Measurements from ENCODE around the gene JAK1. TPM values are rescaled to one million over a fixed set of nuclear protein-coding genes. Genes with fewer than 3 reads are reported as not detected.

Gene JAK1
- total RNA-seq, 1 donor from 2014 or later = 95.7 TPM

DNA sequence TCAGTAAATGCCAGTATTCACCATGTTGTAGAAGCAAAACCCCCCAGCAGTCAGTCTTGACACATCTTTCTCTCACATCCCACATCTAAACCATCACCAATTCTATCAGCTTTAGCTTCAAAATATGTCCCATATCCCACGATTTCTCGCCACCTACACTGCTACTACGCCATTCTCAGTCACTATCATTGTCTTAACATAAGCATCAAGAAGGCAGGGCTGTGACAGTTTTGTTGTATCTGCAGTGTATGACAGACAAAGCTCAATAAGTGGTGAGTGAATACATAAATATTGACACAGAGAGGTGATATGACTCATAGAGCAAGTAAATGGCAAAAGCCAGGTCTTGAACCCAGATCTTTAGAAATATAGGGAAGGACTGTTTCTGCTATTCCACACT is 59.9 kb downstream of the JAK1 start:
- intact Hi-C loops (cut with micrococcal nuclease) = no loop called here
- no peak for ATAC-seq
- no peak for DNase-seq

DNA sequence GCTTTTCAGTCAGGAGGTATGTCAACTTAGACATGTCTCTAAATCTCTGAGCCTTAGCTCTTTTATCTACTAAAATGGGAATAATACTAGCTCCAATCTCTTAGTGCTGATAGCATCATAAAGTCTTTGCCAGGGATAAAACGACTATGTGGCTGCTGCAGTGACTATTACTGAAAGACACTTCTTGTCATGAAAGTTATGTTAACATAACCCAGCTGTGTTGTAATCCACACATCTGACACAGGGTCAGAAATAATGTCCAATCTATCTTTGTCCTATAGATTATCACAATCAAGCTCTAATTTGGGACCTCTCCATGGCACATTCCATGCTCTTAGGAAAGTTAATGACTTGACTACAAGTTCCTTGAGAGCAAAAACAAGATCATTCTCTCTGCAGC is 62.8 kb downstream of the JAK1 start:
- intact Hi-C loops (cut with micrococcal nuclease) = no loop called here
- ATAC-seq (no peak), DNase-seq (no peak)

DNA sequence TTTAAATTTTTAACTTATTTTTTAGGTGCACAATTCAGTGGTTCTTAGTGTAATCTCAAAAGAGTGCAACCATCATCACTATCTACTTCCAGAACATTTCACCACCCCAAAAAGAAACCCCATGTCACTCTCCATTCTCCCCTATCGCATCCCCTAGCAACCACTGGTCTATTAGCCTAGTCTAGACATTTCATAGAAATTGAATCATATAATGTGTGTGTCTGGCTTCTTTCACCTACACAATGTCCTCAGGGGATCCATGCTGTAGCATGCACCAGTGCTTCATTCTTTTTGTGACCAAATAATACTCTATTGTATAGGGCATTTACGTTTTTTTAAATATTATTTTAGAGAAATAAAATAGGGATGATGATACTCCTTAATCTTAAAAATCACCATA is 64.7 kb downstream of the JAK1 start:
- intact Hi-C loops (cut with micrococcal nuclease) = no loop called here
- ATAC-seq = no peak

GRCh38 chr1:64900916-64901315 is 65.4 kb downstream of the JAK1 start:
- DNase-seq (no peak), ATAC-seq (no peak)
- intact Hi-C loops (cut with micrococcal nuclease) = no loop called here

More for the DNA sequence above, 64.7 kb downstream of the JAK1 start:
- DNase-seq = no peak

DNA sequence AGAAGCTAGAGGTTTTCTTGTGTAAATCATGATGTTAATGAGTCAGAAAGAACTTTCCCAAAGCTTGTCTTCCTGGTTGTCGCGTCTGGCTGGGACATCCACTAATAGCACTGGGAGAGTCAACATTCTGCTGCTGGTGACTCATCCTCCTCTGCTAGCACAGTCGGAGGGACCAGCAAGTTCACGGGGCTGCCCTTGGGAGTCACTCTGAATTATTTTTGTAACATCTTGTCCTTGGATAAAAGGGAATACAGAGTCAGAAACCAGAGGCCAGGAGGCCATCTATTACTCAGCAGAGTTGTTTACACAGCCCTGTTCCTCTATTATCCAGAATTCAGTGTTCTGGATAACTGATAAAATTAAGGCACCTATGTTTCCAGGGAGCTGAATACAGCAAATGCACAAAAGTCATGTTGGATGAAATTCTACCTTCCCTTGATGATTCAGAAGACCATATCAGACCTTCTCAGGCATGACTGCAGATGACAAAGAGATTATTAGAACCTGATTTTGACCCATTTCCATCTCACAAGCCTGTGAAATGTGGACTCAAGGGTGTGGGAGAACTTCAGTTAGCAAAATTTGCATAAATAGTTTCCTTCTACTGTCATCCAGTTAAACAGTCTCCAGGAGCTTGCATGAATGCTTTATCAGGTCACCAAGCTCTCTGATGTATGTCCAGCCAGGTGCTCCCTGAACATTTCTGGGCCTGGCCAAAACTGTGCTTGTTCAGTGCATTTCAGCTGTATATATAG is 68.1 kb downstream of the JAK1 start:
- intact Hi-C loops (cut with micrococcal nuclease) = no loop called here
- peak; percentile 97 for ATAC-seq
- peak; percentile 79 for DNase-seq

DNA sequence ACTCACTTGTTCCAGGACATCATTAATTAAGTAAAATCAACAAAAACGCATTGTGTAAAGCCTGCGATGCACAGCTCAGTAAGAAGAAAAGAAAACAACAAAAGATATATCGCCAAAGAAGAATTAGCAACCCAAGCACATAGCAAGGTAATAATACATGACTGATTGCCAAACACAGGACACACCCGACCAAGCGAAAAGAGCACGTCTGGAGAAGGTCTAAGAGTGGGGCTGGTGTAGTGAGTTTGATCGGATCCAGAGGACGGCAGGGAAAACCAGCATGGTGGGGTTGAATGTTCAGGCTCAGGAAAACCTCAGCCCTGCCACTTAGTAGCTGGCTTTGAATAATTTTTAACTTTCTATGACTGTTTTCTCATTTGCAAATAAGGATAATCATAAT is 69.8 kb downstream of the JAK1 start:
- intact Hi-C loops (cut with micrococcal nuclease) = no loop called here
- ATAC-seq (no peak), DNase-seq (no peak)

GRCh38 chr1:64895500-64895899 is 70.8 kb downstream of the JAK1 start:
- intact Hi-C loops (cut with micrococcal nuclease) = no loop called here
- DNase-seq = no peak
- ATAC-seq = no peak

- intact Hi-C loops (cut with micrococcal nuclease) = no loop called here
Observed at GRCh38 chr1:64894438-64895196, 71.7 kb downstream of the JAK1 start.

GRCh38 chr1:64893921-64894320 is 72.4 kb downstream of the JAK1 start:
- no peak for DNase-seq
- intact Hi-C loops (cut with micrococcal nuclease) = no loop called here
- ATAC-seq = no peak

More at GRCh38 chr1:64894438-64895196, 71.7 kb downstream of the JAK1 start:
- ATAC-seq = no peak
- no peak for DNase-seq

GRCh38 chr1:64892576-64893573 is 73.5 kb downstream of the JAK1 start:
- DNase-seq = no peak
- intact Hi-C loops (cut with micrococcal nuclease) = no loop called here
- ATAC-seq = peak; percentile 5

GRCh38 chr1:64891448-64891825 is 74.9 kb downstream of the JAK1 start:
- DNase-seq (no peak), ATAC-seq (peak; percentile 77)
- intact Hi-C loops (cut with micrococcal nuclease) = no loop called here

GRCh38 chr1:64890699-64891447 is 75.5 kb downstream of the JAK1 start:
- DNase-seq (no peak), ATAC-seq (peak; percentile 40)
- intact Hi-C loops (cut with micrococcal nuclease) = no loop called here

DNA sequence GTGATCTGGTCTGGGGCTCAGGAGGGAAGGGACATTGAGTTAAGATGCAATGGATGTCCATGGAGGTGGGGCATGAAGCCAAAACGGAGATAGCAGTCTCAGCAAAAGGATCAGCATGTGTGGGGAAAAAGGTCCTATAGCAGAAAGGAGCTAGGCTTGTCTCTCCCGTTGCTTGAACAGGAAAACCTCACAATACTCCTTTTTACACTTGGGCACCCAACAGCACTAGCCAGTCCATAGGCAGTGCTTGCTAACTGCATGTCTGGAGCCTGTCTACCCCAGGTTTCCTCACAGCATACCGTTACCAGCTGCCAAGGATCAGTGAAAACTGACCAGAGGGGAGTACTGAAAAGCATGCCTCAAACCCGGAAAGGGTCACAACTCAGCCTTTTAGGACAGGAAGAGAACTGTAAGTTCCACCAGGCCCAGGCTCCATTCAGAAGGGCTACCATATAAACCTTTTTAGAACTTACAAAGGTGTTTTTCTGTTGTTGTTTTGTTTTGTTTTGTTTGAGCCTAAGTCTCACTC is 78.6 kb downstream of the JAK1 start:
- peak; percentile 9 for ATAC-seq
- no peak for DNase-seq
- intact Hi-C loops (cut with micrococcal nuclease) = no loop called here

DNA sequence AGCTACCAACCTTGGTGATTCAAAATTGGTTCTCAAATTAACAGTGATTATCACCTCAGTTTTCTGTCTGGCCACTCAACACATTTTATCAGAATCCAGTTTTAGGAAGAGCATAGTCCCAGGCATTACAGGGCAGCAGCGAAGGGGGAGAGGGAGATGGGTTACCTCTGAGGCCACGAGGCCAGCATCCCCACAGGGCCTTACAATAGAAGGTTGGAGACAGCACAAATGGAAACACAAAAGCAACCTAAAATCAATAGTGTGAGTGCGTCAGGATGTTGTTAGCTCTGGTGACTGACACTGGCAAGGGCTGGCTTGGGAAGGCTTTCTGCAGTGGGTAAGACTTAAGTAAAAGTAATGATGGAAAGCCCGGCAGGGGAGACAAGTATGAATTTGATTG is 79.5 kb downstream of the JAK1 start:
- ATAC-seq (no peak), DNase-seq (no peak)
- intact Hi-C loops (cut with micrococcal nuclease) = no loop called here

GRCh38 chr1:64885648-64886047 is 80.7 kb downstream of the JAK1 start:
- intact Hi-C loops (cut with micrococcal nuclease) = no loop called here
- DNase-seq = no peak
- ATAC-seq = no peak

- DNase-seq = no peak
- intact Hi-C loops (cut with micrococcal nuclease) = no loop called here
- ATAC-seq = no peak
Observed at GRCh38 chr1:64884261-64885040, 81.9 kb downstream of the JAK1 start.

- intact Hi-C loops (cut with micrococcal nuclease) = no loop called here
Observed at GRCh38 chr1:64882574-64883255, 83.6 kb downstream of the JAK1 start.

More at GRCh38 chr1:64882574-64883255, 83.6 kb downstream of the JAK1 start:
- ATAC-seq (no peak), DNase-seq (no peak)
